Fibroblast of lung (primary cell): ENCODE results near the gene LRCOL1. TPM values are rescaled to one million over a fixed set of nuclear protein-coding genes. Genes with fewer than 3 reads are reported as not detected.

Source experiments
- DNase-seq, 2 donors: peaks; one replicate each; pipeline versions ENCODE4 v3.0.0 to v3.0.0-alpha.2; 2010; ENCODE audit warnings: low read depth in 2 of 2
- H2AFZ ChIP-seq: 2 replicates; pipeline ENCODE4 v1.5.1; 2012; ENCODE audit warnings: low read length, control low read depth, inconsistent platforms
- H3K27ac ChIP-seq: 2 replicates; pipeline ENCODE4 v1.5.1; 2011; ENCODE audit warnings: low read length, control low read depth; ENCODE audit not compliant: insufficient read depth
- H3K27me3 ChIP-seq: 2 replicates; pipeline ENCODE4 v1.5.1; 2011; ENCODE audit warnings: mild to moderate bottlenecking, low read length; ENCODE audit not compliant: control insufficient read depth, insufficient read depth
- H3K36me3 ChIP-seq: 2 replicates; pipeline ENCODE4 v1.5.1; 2011; ENCODE audit warnings: low read length; ENCODE audit not compliant: control insufficient read depth, insufficient read depth
- H3K4me1 ChIP-seq: 2 replicates; pipeline ENCODE4 v1.5.1; 2011; ENCODE audit warnings: low read length; ENCODE audit not compliant: control insufficient read depth, insufficient read depth; ENCODE audit errors: extremely low read depth
- H3K4me2 ChIP-seq: 2 replicates; pipeline ENCODE4 v1.5.1; 2011; ENCODE audit warnings: low read length, control low read depth; ENCODE audit not compliant: insufficient read depth; ENCODE audit errors: extremely low read depth
- H3K4me3 ChIP-seq, 4 experiments: fragments of 200-600 bp in 1 of 4; sonication (generic) in 1 of 4; replicated peaks in 1 of 4; 2 replicates each; pipeline ENCODE4 v1.5.1; 2011 to 2016; ENCODE audit warnings: low read length in 4 of 4, low read depth in 3 of 4, mild to moderate bottlenecking in 3 of 4, control low read depth in 2 of 4, inconsistent platforms in 1 of 4, mixed read lengths in 1 of 4; ENCODE audit not compliant: insufficient read depth in 1 of 4; ENCODE audit errors: control extremely low read depth in 1 of 4
- H3K79me2 ChIP-seq: 2 replicates; pipeline ENCODE4 v1.5.1; 2012; ENCODE audit warnings: mild to moderate bottlenecking, low read length, inconsistent platforms; ENCODE audit not compliant: control insufficient read depth, insufficient read depth
- H3K9ac ChIP-seq: 2 replicates; pipeline ENCODE4 v1.5.1; 2011; ENCODE audit warnings: mild to moderate bottlenecking, low read length, control low read depth; ENCODE audit not compliant: insufficient read depth
- H3K9me3 ChIP-seq: 2 replicates; pipeline ENCODE4 v1.5.1; 2012; ENCODE audit warnings: low read depth, low read length; ENCODE audit not compliant: control insufficient read depth, insufficient read depth
- H4K20me1 ChIP-seq: 2 replicates; pipeline ENCODE4 v1.5.1; 2011; ENCODE audit warnings: low read length; ENCODE audit not compliant: control insufficient read depth, insufficient read depth; ENCODE audit errors: extremely low read depth
- CTCF ChIP-seq, 2 donors: IDR thresholded peaks in 1 of 2; conservative IDR thresholded peaks in 1 of 2; 1 replicate in 1 of 2; 2 replicates in 1 of 2; pipeline ENCODE4 v1.5.1; 2011 to 2012; ENCODE audit warnings: low read length in 2 of 2, control low read depth in 1 of 2, inconsistent platforms in 1 of 2, low read depth in 1 of 2, mild to moderate bottlenecking in 1 of 2
- EZH2 ChIP-seq: IDR thresholded peaks from 2 replicates; pipeline ENCODE4 v1.5.1; 2012; ENCODE audit warnings: low read length, control low read depth, mild to moderate bottlenecking; ENCODE audit errors: missing control alignments
- polyA plus RNA-seq, 2 donors: library from polyadenylated mRNA; depleted of rRNA in 1 of 2; stranded (reverse) in 1 of 2; unstranded in 1 of 2; fragments of >200 nt; gene quantifications; 2 replicates each; pipeline ENCODE4 v1.2.1, GENCODE V29; 2011 to 2012; ENCODE audit warnings: missing spikeins in 1 of 2
- total RNA-seq: library from RNA; depleted of rRNA; stranded (reverse); fragments of >200 nt; gene quantifications from 2 replicates; pipeline ENCODE4 v1.2.1, GENCODE V29; 2014

LRCOL1 gene
- total and polyA plus RNA-seq, 2 donors (not counting 1 experiment from before 2014, with no cell fraction given), result 0.17 TPM; not detected in 1

DNA sequence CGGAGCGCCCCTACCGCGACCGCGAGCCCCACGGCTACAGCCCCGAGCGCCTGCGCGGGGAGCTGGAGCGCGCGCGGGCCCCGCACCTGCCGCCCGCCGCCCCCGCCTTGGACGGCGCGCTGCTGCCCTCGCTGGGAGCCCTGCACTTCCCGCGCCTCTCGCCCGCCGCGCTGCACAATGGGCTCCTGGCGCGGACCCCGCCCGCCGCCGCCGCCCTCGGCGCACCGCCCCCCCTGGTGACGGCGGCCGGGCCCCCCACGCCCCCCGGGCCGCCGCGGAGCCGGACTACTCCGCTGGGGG lies 27.0 kb downstream of the LRCOL1 start:
- Histone ChIP-seq H3K4me2 (no peak overlapping the region), H3K36me3 (no peaks in the 10 kb centered on the region), H3K27me3 (no peaks in the 10 kb centered on the region), H3K9ac (no peak overlapping the region), H3K9me3 (no peaks in the 10 kb centered on the region), H2AFZ (no peak overlapping the region), H3K4me3 (no peak overlapping the region), H3K4me1 (no peaks in the 10 kb centered on the region), H3K27ac (no peak overlapping the region), H4K20me1 (no peaks in the 10 kb centered on the region), H3K79me2 (no peaks in the 10 kb centered on the region)
- no peak for DNase-seq
- TF ChIP-seq CTCF (conservative IDR thresholded peaks at IDR 0.05 in 1 of 2, IDR thresholded peaks at IDR 0.05 in 1 of 2; ENCODE audit: low read depth in 1 of 2, low read length in 2 of 2), result no peak
- no peak for TF ChIP-seq EZH2

DNA sequence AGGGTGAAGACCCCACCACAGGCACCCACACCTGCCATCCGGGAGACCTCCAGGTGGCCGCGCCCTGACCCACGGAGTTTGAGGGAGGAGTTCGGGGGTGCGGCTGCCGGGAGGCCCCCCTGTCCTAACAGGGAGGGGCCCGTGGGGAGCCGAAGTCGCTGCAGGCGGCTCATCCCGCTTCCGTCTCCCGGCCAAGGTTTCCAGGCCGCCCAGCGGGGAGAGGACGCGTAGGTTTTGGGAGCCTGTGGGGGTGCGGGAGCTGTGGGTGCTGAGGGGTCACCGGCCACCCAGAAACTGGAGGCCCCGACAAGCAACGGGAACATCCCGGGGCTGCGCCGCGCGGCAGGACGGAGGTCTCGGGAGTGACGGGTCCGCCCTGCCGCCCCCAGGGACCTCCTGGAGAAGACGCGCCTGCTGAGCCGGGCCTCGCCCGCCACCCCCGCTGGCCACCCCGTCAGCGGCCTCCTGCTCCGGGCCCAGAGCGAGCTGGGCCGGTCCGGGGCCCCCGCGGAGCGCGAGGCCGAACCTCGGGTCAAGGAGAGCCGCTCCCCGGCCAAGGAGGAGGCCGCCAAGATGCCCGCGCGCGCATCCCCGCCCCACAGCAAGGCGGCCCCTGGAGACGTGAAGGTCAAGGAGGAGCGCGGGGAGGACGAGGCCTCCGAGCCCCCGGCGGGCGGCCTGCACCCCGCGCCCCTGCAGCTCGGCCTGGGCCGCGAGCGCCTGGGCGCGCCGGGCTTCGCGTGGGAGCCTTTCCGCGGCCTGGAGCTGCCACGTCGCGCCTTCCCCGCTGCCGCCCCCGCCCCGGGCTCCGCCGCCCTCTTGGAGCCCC lies 27.6 kb downstream of the LRCOL1 start:
- Histone ChIP-seq H3K27ac (no peak overlapping the region), H3K27me3 (no peaks in the 10 kb centered on the region), H3K4me1 (no peaks in the 10 kb centered on the region), H3K4me3 (no peak overlapping the region), H4K20me1 (no peaks in the 10 kb centered on the region), H3K36me3 (no peaks in the 10 kb centered on the region), H3K9me3 (no peaks in the 10 kb centered on the region), H3K79me2 (no peaks in the 10 kb centered on the region), H2AFZ (no peak overlapping the region), H3K4me2 (no peak overlapping the region), H3K9ac (no peak overlapping the region)
- DNase-seq, result no peak
- no peak for TF ChIP-seq EZH2

- Histone ChIP-seq H3K4me3 (no peak overlapping the region), H3K27me3 (no peaks in the 10 kb centered on the region), H3K79me2 (no peaks in the 10 kb centered on the region), H4K20me1 (no peaks in the 10 kb centered on the region), H3K9ac (no peak overlapping the region), H3K36me3 (peaks cover 4% of the 10 kb centered on the region), H3K4me2 (no peak overlapping the region), H3K4me1 (no peaks in the 10 kb centered on the region), H3K27ac (no peak overlapping the region), H3K9me3 (no peaks in the 10 kb centered on the region), H2AFZ (no peak overlapping the region)
- no peak for DNase-seq
- TF ChIP-seq EZH2, result no peak
- TF ChIP-seq CTCF (conservative IDR thresholded peaks at IDR 0.05 in 1 of 2, IDR thresholded peaks at IDR 0.05 in 1 of 2; ENCODE audit: low read depth in 1 of 2, low read length in 2 of 2), result no peak
Observed at GRCh38 chr12:132582058-132582420, 28.3 kb downstream of the LRCOL1 start.
